Measurements from ENCODE around the gene TWF2.

The TWF2 gene

DNA sequence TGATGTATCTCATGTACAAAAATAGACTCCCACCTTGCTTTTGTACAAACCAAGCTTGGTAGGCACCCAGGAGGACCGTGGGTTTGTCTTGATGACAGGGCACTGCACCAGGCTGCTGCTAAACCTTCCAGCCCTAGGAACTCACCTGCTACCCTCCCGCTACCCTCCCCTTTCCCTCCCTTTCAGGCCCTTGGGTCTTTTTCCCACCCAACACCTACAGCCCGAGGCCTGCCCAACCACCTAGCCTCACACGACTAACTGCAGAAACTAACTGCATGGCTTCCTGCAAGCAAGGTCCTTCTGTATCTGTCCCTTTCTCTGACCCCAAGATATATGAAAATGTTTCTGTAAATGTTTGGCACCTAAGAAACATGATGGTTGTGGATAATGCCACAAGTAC, 17.7 kb upstream of the TWF2 start:
- DNase-seq = no peak

DNA sequence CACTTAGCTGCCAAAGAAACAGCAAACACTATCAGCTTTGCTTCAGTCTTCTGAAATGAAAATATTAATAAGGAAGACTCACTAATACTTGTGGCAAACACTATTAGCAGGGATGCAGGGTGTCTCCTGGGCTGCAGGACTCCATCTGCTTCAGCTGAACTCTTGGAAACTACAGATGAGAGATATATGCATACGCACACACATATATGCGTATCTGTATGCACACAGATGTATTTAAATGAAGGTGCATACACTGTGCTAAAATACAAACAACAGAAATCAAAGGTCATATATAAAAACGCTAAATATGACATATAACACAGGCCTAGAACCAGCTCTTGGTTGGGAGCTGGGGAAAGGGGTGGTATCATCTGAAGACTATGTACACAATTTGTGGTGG, 17.2 kb upstream of the TWF2 start:
- DNase-seq = no peak

DNA sequence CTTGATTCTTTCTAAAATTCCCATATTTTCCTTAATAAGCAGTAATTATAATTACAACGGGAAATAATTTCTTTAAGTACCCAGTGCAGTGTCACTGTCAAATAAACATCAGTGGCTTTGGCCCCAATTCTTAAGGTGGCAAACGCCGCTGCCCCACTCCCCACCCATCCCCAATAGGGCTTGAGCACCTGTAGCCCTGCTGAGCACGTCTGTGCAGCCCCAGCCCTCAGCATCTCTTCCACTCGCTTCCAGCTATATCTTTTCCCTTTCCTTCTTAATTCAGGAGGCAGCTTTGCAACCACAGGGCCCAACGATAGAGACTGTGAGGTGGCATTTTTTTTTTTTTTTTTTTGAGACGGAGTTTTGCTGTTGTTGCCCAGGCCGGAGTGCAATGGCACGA, 15.7 kb upstream of the TWF2 start:
- no peak for DNase-seq

DNA sequence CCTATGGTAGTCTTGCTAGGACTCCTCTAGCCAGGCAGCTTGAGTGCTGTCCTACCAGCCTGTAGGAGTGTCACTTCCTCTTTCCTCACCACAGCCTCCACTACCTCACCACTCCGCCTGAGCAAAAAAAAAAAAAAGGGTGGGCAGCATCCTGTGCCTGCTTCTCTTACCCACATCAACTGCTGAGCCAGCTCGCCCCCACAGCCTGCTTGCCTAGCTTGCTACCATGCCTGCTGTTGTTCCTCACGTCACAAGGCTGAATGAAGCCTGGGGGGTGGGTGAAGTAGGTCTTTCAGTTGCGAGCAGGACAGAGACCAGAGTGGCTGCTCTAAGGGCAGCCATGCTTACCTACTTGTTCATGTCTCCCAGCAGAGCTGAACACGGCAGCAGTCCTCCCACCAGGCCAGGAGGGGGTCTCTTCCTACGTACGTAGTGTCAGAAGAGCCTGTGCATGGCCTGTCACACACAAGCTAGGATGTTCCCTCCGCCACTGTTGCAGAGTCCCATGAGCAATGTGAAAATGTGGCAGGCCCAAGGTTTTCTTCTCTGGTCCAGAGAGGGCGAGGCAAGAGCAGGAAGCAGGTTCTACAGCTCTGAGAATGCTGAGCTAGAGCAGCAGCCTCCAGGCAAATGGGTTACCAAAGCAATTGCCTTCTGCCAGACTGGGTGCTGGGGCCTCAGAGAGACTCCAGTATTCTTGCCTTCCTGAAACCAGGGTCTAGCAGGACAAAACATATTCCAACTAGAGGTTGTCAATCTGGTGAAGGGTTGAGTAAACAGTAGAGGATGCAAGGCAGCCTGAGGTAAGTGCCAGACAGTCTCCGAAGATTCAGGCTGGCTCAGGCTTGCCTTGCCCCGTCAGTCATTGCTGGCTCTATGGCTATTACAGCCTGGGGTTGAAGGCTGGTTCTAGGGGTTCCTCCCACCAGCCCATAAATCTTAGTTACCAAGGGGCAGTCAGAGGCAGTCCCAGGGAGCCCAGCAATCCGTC, 14.7 kb upstream of the TWF2 start:
- DNase-seq = peak; percentile 69 to 71

DNA sequence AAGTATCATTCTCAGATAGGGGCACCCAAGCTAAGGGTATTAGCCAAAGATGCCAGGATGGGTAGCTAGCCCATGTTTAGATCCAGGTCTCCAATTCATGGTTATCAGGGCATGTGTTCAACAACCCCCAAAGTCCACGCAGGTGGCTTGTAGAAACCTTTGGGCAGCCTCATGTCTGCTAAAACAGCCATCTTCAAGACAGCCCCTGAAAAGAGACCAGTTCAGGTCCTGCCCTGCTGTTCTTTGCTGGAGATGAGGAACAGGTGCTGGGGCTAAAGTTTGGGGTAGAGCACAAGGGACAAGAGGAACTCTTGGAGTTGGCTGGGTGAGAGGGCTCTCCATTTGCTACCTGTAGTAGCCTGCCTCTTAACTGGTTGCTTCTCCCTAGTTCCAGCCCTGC, 11.2 kb upstream of the TWF2 start:
- no peak for DNase-seq

DNA sequence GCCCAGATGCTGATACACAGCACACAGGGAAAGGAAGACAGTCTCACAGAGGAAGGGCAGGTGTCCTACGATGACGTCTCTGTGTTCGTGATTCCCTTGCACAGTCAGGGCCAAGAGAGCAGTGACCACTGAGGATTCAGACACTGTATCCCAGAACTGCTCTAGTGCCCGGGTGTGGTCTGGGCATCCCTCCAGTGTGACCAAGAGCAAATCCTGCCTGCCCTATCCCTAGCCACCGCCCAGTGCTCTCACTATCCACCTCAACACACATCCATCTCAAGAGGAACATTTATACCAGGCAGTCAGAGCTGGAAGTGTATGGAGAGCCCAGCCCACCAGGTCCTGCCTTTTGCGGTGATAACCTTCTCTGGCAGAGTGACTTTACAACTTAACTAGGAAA, 10.7 kb upstream of the TWF2 start:
- DNase-seq = no peak

DNA sequence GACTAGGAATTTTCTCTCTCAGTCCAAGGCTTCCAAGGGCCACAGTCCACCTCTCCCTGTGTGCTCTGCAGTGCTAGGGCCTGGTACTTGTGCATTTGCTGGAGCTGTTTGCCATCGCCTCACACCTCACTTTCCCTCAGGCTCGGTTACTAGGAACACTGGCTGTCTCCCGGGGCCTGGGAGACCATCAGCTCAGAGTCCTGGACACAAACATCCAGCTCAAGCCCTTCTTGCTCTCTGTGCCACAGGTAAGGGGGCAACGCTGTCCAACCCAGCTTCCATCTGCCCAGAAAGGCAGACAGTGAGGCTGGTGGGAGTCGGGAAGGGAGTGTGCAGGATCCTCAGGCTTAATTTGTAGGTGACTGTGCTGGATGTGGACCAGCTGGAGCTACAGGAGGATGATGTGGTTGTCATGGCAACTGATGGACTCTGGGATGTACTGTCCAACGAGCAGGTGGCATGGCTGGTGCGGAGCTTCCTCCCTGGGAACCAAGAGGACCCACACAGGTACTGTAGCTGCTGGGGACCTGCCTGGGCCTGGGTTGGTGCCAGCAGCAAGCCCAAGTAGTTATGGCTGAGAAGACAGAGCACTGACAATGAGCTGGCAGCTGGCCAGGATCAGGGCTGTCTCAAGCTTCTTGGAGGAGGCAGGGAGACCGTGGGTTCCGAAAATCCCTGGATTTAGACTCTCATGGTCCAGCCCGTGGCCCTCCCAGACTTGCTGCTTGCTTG, 10.0 kb upstream of the TWF2 start:
- no peak for DNase-seq

DNA sequence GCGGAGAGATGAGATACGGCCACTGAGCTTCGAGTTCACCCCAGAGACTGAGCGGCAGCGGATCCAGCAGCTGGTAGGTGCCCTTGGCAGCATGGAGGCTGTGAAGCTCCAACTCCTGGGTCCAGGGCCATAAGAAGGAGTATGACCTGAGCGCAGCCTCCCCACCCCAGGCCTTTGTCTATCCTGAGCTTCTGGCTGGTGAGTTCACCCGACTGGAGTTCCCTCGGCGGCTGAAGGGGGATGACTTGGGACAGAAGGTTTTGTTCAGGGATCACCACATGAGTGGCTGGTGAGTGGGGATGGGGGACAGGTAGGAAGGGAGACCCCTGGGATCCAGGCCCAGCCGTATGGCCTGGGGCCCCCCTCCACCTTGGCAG, 9.2 kb upstream of the TWF2 start:
- DNase-seq = no peak

DNA sequence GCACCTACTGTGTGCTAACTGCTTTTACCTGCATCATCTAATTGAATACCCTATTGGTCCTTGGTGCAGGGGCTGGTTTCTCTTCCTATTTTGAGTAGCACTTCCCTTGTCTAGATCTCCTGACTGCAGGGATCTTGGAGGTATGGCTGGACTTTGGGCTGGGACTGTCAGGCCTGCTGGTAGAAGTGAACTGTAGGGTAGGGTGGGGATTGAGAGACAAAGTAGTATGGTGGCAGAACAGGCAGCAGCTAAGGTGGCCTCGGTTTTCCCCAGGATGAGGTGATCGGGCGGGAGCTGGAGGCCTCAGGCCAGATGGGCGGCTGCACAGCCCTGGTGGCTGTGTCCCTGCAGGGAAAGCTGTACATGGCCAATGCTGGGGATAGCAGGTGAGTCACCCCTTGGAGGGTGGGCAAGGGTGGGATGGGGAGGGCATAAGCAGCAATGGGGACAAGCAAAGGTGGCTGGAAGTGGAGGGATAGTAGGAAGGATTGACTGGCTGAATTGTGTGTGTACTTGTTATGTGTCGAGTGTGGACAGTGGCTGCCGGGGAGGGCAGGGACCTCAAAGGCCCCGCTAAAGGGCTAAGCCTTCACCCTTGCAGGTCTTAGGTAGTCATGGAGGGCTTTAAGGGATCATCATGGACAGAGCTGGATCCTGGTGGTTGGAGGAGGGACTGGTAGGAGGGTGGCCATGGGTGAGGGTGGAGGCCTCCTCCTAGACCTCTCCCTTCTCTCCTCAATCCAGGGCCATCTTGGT, 8.6 kb upstream of the TWF2 start:
- no peak for DNase-seq

DNA sequence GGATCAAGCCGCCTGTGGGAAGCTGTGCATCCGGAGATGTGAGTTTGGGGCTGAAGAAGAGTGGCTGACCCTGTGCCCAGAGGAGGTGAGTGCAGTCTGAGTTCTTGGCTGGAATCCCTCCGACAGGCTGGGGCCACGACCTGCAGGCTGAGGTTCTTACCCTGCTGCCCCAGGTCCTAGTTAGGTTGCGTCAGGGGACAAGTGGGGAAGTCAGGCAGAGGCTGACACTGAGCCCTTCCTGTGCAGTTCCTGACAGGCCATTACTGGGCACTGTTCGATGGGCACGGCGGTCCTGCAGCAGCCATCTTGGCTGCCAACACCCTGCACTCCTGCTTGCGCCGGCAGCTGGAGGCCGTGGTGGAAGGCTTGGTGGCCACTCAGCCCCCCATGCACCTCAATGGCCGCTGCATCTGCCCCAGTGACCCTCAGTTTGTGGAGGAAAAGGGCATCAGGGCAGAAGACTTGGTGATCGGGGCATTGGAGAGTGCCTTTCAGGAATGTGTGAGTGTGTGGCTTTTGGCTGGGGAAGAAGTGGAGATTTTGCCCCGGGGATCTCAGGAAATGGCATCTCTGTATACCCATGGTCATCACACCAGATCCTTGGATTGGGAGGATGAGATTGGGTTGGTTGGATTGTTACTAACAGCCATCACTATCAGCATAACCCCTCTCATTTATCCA, 7.9 kb upstream of the TWF2 start:
- DNase-seq = no peak

DNA sequence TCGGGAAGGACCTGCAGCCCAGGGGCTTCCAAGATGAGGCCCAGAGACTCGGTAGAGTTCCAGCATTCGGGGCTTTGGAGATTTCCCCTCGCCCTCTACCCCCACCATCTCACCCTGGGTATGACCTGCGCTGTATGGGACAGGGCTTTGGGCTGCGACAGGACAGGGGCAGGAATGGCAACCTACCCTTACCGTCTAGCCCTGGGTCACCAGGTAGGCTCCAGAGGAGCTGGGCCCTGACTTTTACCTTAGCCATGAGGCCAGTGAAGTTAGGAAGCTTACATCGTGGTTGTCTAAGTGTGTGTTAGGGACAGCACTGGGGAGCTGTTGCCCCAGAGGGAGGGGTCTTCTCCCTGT, 7.3 kb upstream of the TWF2 start:
- DNase-seq = no peak

DNA sequence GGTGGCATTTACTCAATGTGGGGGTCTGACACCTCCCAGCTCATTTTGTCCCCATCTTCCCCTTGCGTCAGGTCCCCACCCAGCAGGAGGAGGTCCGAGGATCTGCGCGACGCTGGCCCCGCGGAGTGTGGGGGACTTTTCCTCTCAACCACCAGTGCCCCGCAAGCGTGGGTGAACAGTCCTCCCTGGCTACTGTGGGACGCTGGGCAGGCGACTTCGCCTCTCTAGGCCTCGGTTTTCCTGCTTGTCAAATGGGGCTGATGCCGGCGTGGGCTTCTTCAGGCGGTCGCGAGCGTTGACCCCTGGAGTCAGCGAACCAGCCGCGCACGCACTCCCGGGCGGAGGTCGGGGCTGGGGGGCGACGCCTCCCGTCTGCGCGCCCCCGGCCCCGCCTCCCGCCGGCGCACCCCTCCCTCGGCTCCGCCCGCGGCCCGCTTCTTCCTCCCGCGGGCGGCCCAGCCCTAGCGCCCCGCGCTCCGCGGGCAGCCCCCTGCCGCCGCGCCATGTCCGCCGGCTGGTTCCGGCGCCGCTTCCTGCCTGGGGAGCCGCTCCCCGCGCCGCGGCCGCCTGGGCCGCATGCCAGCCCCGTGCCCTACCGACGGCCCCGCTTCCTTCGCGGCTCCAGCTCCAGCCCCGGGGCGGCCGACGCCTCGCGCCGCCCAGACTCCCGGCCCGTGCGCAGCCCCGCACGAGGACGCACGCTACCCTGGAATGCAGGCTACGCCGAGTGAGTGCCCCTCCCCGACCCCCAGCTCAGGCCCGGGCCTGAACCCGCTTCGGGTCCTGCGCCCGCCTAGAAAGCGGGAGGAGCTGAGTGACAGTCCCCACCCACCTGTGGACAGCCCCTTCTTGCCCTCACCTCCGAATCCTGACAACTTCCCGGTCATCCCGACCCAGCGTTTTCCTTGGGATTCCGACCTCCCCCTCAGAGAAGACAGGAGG, 6.6 kb upstream of the TWF2 start, which contains the start of gene PPM1M:
Gene PPM1M, plus strand, starts transcription at position 438 of the 942 bp plus-strand sequence. Its CDS starts 66 bp downstream, at position 504.
- DNase-seq = peak in 1 of 2 donors; percentile 32

DNA sequence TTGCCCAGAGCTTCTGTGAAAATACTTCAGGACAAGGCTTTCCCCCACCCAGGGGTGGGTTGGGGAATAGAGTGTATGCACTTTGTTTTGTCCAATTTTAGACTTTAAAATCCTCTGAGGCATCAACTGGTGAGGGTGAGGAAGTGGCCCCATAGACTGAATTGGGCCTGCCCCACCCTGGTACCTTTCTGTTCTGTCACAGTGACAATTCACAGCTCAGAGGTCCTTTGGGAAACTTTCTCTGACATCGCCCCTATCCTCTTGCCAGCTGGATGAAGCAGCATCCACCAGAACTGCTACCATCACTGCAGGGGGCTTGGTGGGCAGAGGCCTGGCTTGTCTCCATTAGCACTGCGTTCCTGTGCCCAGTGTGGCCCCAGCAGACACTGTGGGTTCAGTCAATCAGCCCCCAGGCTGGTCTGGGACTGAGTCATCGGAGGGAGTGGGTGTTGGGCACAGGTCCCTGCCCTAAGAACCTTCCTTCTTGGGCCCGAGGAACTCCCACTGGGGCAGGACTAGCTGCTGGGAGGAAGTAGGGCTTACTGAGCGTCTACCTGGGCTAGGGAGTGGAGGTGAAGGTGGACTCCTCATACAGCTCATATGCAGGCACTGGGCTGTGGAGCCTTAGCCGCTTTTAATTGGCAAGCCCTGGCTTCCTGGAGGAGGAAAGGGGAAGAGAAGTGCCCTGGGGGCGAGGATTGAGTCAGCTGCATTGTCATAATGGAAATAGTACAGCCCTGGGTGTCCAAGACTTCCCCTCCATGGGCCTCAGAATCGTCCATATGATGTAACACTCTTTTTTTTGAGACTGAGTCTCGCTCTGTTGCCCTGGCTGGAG, 5.1 kb upstream of the TWF2 start:
- DNase-seq = peak in 1 of 2 donors; percentile 40

DNA sequence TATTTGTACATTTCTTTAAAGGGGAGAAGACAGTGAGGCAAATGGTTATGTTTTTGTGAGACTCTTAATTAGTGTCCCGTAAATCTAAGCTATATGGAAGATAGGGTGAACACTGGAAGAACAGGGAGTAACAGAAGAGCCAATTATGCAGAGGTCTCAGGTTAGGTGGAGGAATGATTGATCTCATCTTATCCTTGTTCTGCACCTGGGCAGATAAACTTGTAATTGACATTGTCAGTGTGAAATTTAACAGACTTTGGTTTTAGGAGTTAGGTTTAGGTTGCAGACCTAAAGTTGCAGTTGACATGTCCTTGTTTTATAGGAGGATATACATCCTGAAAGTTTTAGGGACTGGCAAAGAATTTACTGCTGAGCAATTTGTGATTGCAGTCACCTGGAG, 3.1 kb upstream of the TWF2 start:
- no peak for DNase-seq

DNA sequence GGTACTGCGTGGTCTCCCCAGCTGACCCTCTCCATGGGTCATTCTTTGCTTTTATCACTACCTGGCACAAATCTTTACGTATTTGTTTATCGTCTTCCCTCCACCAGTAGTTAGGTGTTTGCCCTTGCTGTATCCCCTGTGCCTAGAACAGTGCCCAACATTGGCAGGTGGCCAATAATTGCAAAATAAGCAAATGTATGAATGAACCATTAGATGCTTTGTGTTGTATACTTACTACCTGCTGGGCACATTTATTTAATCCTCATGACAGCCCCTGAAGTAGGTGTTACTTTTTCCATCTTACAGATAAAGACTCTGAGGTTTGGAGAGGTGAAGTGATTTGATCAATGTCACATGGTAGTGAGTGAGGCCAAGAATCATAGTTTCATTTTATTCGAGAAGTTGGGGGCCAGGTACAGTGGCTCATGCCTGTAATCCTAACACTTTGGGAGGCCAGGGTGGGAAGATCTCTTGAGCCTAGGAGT, 2.0 kb upstream of the TWF2 start:
- no peak for DNase-seq

DNA sequence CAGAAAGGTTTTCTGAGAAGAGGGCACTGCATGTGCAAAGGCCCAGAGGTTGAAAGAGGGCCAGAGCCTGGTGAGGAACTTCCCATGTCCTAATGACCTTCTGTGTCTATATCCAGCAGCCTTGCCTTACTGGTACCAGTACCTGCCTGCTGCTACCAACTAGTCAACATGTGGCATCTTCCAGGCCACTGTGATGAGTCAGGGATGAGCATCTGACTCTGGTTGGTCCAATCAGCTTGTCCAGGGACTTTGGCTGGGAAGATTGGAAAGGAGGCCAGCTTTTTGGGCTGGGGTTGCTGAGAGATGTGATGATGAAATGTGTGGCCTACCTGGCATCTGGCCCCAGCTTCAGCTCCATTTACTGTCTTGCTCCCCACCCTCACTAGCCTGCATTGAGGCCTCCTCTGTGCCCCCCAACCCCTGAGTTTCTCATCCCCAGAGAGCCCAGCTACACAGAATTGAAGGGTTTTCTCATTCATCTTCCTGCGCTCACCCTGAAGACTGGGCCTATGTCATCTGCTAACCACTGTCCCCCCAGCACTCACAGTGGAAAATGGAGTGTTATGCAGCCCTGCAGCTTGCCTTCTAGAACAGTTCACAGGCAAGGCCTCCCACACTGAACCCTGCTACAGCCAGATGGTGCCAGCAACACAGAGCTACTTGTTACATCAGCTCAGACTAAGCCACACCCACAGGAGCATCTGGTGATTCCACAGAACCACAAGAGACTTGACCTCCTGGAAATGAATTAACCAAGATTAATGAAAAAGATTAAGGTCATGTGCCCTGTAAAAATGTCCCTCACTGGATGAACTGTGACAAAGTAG, 1.3 kb upstream of the TWF2 start:
- peak in 1 of 2 donors; percentile 50 for DNase-seq

DNA sequence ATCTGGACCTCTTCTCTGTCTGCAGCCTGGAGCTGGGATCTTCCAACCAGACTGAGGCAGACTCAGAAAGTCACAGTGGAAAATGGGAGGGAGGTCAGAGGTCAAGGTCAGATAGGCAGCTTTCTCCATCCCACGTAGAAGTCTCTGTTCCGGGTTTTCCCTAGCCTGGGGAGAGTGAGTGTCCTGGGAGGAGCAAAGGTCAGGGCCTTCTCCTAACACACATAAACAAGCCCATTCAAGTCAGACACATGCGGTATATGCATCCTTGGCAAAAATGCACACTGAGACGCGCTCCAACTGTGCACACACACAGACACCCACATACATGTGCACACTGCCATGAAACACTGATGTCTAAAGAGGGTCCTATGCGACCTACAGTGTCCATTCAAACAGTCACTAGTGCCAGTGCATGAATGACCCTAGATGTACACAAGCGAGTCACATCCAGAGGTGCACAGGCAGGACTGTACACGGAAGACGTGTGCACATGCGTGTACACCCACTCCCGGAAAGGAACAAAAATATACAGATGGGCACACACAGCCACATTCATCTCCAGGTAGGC, 681 bp downstream of the TWF2 start:
- no peak for DNase-seq

DNA sequence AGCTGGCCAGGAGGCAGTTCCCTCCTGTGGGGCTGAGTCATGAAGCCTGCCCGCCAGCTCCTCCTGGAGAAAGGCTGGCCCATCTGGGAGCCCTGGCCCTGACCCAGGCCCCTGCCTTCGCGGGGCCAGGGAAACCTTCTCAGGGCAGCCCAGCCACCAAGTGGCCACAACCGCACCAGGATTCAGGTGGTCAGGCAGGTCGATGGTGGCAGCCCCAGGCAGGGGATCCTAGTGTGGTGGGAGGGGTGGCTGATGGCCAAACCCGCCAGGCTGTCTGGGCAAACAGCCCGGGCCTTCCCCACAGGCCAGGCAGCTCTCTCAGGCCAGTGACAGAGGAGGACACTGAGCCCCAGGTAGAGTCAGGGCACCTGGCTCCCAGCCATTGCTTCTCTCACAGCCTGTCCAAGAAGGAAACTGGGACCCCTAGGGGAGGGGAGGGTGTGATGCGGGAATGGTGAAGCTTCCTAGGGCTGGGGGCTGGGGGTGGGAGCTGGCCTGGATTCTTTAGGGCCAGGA, 1.2 kb downstream of the TWF2 start:
- DNase-seq = no peak

Data from stimulated activated CD4-positive, alpha-beta T cell treated with anti-CD3 and anti-CD28 coated beads, Interleukin-2, amount 100 ng/mL, for 48 hours (primary cell).